ENCODE data around the gene LRRK2. TPM values are rescaled to one million over a fixed set of nuclear protein-coding genes. Genes with fewer than 3 reads are reported as not detected.

The LRRK2 gene
- polyA plus RNA-seq, 2 of the 4 experiments (the other 2 are of a cell fraction) = 5.3 to 20.4 TPM

DNA sequence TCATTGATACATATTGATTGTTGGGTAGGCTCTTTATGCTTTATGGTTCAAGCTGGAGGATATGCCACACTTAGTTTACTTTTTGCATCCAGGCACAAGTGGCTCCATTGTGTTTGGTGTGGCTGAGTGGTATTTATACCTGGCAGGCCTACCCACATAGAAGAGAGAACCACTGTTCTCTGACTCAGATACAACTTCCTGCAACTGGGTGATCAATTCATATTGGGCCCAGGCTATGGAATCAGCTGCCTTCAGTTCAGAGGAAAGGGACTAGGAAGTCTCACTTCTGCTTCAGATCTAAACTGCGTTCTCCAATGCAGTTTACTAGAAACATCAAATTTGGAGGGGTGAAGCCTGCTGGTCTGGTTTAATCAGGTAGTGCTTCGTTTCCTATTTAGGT, 49.8 kb upstream of the LRRK2 start:
- Histone ChIP-seq H3K27ac (no peak overlapping the region), H3K9me3 (no peaks in the 10 kb centered on the region), H3K4me3 (no peak overlapping the region), H3K4me1 (no peaks in the 10 kb centered on the region), H3K4me2 (no peak overlapping the region)
- no peak for FAIRE-seq
- ATAC-seq = no peak
- no peak for TF ChIP-seq ESRRA (IDR thresholded peaks at IDR 0.05; ENCODE audit: borderline replicate concordance, low read length)
- TF ChIP-seq BHLHE40 (IDR thresholded peaks at IDR 0.05; ENCODE audit: low read depth, low read length) = no peak
- no peak for TF ChIP-seq HOXB13 (CRISPR knock-in tag; IDR thresholded peaks at IDR 0.05; ENCODE audit: low read depth)
- TF ChIP-seq RNF2 (IDR thresholded peaks at IDR 0.05; ENCODE audit: borderline replicate concordance, low read depth) = no peak
- TF ChIP-seq HDAC2 (IDR thresholded peaks at IDR 0.05) = no peak
- TF ChIP-seq NFE2L2 (conservative IDR thresholded peaks at IDR 0.05; ENCODE audit: low read length) = no peak
- TF ChIP-seq, protein P1, sequence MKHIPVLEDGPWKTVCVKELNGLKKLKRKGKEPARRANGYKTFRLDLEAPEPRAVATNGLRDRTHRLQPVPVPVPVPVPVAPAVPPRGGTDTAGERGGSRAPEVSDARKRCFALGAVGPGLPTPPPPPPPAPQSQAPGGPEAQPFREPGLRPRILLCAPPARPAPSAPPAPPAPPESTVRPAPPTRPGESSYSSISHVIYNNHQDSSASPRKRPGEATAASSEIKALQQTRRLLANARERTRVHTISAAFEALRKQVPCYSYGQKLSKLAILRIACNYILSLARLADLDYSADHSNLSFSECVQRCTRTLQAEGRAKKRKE (CRISPR knock-in tag; IDR thresholded peaks at IDR 0.05; ENCODE audit: low read depth) = no peak
- TF ChIP-seq TP53 (CRISPR knock-in tag; IDR thresholded peaks at IDR 0.05) = no peak
- no peak for TF ChIP-seq POLR2AphosphoS2 (conservative IDR thresholded peaks at IDR 0.05; ENCODE audit: low read length)
- DNase-seq (ENCODE audit: low read depth in 1 of 2, low spot score in 1 of 2) = no peak
- WGBS (ENCODE audit: missing lambda C conversion rate) = 51% methylated on average over 2 of the region's 2 CpGs
- ChIA-PET POLR2A (no interaction called here), CTCF (interaction anchor here (2.2 kb wide), 1 partner anchor 9 kb away, joined by 4 read pairs; no protein-coding TSS in a partner anchor)

DNA sequence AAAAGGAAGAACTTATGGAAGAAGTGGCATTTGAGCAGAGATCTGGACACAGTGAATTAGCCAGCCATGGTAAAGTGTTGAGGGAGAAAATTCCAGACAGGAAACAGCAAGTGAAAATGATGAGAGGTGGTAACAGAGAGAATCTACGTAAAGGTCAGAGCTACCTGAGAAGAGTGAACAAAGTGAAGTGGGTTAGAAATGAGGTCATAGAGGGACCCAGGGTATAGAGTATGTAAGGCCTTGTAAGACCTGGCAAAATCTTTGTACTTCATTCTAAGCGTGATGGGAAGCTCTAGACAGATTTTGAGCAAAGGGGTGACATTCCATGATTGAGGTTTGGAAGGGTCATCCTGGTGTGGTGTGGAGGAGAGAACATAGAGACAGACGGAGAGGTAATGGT, 49.3 kb upstream of the LRRK2 start:
- ChIA-PET POLR2A (no interaction called here), CTCF (interaction anchor here (1.1 to 2.2 kb wide), 2 partner anchors 8 kb away, joined by 3 to 4 read pairs; no protein-coding TSS in a partner anchor)
- Histone ChIP-seq H3K4me3 (no peak overlapping the region), H3K4me1 (no peaks in the 10 kb centered on the region), H3K9me3 (no peaks in the 10 kb centered on the region), H3K4me2 (no peak overlapping the region), H3K27ac (no peak overlapping the region)
- no peak for FAIRE-seq
- TF ChIP-seq, protein P2, sequence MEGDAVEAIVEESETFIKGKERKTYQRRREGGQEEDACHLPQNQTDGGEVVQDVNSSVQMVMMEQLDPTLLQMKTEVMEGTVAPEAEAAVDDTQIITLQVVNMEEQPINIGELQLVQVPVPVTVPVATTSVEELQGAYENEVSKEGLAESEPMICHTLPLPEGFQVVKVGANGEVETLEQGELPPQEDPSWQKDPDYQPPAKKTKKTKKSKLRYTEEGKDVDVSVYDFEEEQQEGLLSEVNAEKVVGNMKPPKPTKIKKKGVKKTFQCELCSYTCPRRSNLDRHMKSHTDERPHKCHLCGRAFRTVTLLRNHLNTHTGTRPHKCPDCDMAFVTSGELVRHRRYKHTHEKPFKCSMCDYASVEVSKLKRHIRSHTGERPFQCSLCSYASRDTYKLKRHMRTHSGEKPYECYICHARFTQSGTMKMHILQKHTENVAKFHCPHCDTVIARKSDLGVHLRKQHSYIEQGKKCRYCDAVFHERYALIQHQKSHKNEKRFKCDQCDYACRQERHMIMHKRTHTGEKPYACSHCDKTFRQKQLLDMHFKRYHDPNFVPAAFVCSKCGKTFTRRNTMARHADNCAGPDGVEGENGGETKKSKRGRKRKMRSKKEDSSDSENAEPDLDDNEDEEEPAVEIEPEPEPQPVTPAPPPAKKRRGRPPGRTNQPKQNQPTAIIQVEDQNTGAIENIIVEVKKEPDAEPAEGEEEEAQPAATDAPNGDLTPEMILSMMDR (IDR thresholded peaks at IDR 0.05) = no peak
- TF ChIP-seq, protein P3, sequence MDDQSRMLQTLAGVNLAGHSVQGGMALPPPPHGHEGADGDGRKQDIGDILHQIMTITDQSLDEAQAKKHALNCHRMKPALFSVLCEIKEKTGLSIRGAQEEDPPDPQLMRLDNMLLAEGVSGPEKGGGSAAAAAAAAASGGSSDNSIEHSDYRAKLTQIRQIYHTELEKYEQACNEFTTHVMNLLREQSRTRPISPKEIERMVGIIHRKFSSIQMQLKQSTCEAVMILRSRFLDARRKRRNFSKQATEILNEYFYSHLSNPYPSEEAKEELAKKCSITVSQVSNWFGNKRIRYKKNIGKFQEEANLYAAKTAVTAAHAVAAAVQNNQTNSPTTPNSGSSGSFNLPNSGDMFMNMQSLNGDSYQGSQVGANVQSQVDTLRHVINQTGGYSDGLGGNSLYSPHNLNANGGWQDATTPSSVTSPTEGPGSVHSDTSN (IDR thresholded peaks at IDR 0.05) = no peak
- no peak for TF ChIP-seq JUNB (IDR thresholded peaks at IDR 0.05)
- no peak for TF ChIP-seq ZFP36 (IDR thresholded peaks at IDR 0.05; ENCODE audit: borderline replicate concordance, partially characterized antibody)
- TF ChIP-seq, protein P4, sequence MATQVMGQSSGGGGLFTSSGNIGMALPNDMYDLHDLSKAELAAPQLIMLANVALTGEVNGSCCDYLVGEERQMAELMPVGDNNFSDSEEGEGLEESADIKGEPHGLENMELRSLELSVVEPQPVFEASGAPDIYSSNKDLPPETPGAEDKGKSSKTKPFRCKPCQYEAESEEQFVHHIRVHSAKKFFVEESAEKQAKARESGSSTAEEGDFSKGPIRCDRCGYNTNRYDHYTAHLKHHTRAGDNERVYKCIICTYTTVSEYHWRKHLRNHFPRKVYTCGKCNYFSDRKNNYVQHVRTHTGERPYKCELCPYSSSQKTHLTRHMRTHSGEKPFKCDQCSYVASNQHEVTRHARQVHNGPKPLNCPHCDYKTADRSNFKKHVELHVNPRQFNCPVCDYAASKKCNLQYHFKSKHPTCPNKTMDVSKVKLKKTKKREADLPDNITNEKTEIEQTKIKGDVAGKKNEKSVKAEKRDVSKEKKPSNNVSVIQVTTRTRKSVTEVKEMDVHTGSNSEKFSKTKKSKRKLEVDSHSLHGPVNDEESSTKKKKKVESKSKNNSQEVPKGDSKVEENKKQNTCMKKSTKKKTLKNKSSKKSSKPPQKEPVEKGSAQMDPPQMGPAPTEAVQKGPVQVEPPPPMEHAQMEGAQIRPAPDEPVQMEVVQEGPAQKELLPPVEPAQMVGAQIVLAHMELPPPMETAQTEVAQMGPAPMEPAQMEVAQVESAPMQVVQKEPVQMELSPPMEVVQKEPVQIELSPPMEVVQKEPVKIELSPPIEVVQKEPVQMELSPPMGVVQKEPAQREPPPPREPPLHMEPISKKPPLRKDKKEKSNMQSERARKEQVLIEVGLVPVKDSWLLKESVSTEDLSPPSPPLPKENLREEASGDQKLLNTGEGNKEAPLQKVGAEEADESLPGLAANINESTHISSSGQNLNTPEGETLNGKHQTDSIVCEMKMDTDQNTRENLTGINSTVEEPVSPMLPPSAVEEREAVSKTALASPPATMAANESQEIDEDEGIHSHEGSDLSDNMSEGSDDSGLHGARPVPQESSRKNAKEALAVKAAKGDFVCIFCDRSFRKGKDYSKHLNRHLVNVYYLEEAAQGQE (IDR thresholded peaks at IDR 0.05) = no peak
- TF ChIP-seq CHD4 (IDR thresholded peaks at IDR 0.05; ENCODE audit: borderline replicate concordance) = no peak
- no peak for TF ChIP-seq CBX8 (IDR thresholded peaks at IDR 0.05)
- TF ChIP-seq FOSL2 (IDR thresholded peaks at IDR 0.05) = no peak
- TF ChIP-seq FOSL2 (CRISPR knock-in tag; IDR thresholded peaks at IDR 0.05) = no peak
- TF ChIP-seq MAZ (IDR thresholded peaks at IDR 0.05; ENCODE audit: borderline replicate concordance, low read depth, low read length) = no peak
- TF ChIP-seq E2F6 (IDR thresholded peaks at IDR 0.05; ENCODE audit: borderline replicate concordance, low read depth) = no peak
- 77% methylated on average over 3 of the region's 3 CpGs for WGBS (ENCODE audit: missing lambda C conversion rate)
- no peak for ATAC-seq
- DNase-seq (ENCODE audit: low read depth in 1 of 2, low spot score in 1 of 2) = no peak

Data from A549 (cell line).